HL-60 (cell line): ENCODE results near the gene TMEM128.

ENCODE experiments used
- DNase-seq, 2 experiments: peaks; one replicate each; pipeline ENCODE4 v3.0.0-alpha.2; 2010 to 2020; ENCODE audit warnings: low read depth in 1 of 2, low spot score in 1 of 2
- H3K27ac ChIP-seq: fragments of 250-450 bp; sonication (Bioruptor Pico); replicated peaks from 2 replicates; pipeline ENCODE4 v1.5.1; 2020; ENCODE audit warnings: mild to moderate bottlenecking, moderate library complexity
- H3K27me3 ChIP-seq: fragments of 250-450 bp; sonication (Bioruptor Pico); 2 replicates; pipeline ENCODE4 v1.5.1; 2021; ENCODE audit warnings: mild to moderate bottlenecking, moderate library complexity; ENCODE audit not compliant: insufficient read depth, poor library complexity, severe bottlenecking
- H3K4me3 ChIP-seq: replicated peaks from 2 replicates; pipeline ENCODE4 v1.5.1; 2011; ENCODE audit warnings: mild to moderate bottlenecking, control low read depth, low read length; ENCODE audit not compliant: insufficient read depth
- CTCF ChIP-seq: IDR thresholded peaks from one replicate; pipeline ENCODE4 v1.5.1; 2011; ENCODE audit warnings: low read length, control low read depth, inconsistent platforms; ENCODE audit not compliant: insufficient read depth
- GABPA ChIP-seq: IDR thresholded peaks from 2 replicates; pipeline ENCODE4 v1.6.1; 2012; ENCODE audit warnings: low read depth
- POLR2AphosphoS5 ChIP-seq: IDR thresholded peaks from 2 replicates; pipeline ENCODE4 v1.6.1; 2012; ENCODE audit warnings: low read depth
- SPI1 ChIP-seq: IDR thresholded peaks from 2 replicates; pipeline ENCODE4 v1.6.1; 2012; ENCODE audit warnings: low read depth, mild to moderate bottlenecking, borderline replicate concordance
- TF ChIP-seq, protein P1 (sequence below): IDR thresholded peaks from 2 replicates; pipeline ENCODE4 v1.6.1; 2012; ENCODE audit warnings: low read depth; ENCODE audit not compliant: insufficient replicate concordance

TMEM128 gene

DNA sequence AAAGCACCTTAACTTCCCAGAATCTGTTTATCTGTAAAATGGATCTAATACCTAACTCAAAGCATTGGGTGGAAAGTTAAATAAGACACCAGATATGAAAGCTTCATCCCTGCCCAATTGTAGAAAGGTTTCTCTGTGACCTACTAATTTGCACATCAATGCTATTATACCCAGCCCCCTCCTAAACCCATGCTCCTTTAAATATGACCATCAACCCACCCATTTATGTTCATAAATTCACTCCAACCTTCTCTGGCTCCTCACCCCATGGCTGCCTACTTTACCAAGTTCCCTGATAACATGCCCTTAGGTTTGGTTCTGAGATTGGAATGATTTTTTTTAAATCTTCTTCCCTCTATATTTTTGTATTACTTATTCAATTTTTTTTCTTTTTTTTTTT lies 40.1 kb upstream of the TMEM128 start:
- no peaks in the 10 kb centered on the region for H3K27me3 ChIP-seq
- no peak overlapping the region for H3K27ac ChIP-seq
- no peak for DNase-seq
- TF ChIP-seq, protein P1, sequence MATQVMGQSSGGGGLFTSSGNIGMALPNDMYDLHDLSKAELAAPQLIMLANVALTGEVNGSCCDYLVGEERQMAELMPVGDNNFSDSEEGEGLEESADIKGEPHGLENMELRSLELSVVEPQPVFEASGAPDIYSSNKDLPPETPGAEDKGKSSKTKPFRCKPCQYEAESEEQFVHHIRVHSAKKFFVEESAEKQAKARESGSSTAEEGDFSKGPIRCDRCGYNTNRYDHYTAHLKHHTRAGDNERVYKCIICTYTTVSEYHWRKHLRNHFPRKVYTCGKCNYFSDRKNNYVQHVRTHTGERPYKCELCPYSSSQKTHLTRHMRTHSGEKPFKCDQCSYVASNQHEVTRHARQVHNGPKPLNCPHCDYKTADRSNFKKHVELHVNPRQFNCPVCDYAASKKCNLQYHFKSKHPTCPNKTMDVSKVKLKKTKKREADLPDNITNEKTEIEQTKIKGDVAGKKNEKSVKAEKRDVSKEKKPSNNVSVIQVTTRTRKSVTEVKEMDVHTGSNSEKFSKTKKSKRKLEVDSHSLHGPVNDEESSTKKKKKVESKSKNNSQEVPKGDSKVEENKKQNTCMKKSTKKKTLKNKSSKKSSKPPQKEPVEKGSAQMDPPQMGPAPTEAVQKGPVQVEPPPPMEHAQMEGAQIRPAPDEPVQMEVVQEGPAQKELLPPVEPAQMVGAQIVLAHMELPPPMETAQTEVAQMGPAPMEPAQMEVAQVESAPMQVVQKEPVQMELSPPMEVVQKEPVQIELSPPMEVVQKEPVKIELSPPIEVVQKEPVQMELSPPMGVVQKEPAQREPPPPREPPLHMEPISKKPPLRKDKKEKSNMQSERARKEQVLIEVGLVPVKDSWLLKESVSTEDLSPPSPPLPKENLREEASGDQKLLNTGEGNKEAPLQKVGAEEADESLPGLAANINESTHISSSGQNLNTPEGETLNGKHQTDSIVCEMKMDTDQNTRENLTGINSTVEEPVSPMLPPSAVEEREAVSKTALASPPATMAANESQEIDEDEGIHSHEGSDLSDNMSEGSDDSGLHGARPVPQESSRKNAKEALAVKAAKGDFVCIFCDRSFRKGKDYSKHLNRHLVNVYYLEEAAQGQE: no peak
- TF ChIP-seq GABPA: no peak
- TF ChIP-seq CTCF: no peak
- no peak for TF ChIP-seq SPI1
- TF ChIP-seq POLR2AphosphoS5: no peak
- H3K4me3 ChIP-seq: no peak overlapping the region

DNA sequence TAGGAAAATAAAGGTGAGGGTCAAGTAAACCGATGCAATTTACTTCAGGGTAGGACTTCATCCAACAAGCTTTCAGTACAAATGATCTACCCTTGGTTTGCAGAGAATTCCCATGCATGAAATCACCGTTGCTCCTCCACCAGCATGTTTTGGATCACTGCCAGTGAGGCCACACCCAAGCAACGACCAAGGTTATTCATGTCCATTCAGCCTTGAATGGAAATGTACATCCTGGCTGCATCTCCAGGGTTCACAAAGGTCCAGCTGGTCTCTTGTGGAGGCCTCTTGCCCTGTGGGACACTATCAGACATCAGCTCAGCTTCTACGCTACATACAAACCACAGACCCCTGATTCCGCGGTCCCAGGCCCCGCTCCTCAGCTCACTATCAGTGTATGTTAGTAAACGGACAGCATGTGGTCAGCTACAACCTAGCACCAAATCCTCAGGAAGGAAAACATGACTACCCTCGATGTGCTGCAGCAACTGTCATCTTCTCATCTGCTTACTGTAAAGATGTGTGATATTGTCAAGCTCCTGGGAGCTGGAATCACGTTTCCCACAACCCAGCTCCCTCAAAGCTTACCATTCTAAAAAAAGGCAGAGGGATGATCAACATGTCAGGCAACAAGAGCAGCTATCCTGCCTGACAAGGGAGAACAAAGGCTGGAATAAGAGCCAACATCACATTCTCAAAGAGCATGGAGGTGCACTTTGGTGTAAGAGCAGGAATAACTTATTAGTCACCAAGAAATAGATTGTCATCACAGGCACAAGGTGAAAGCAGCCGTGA lies 37.0 kb upstream of the TMEM128 start:
- TF ChIP-seq GABPA: no peak
- TF ChIP-seq SPI1: no peak
- no peak for TF ChIP-seq CTCF
- TF ChIP-seq, protein P1: no peak
- no peak for TF ChIP-seq POLR2AphosphoS5
- Histone ChIP-seq H3K27me3 (no peaks in the 10 kb centered on the region), H3K27ac (no peak overlapping the region), H3K4me3 (no peak overlapping the region)
- DNase-seq: no peak

DNA sequence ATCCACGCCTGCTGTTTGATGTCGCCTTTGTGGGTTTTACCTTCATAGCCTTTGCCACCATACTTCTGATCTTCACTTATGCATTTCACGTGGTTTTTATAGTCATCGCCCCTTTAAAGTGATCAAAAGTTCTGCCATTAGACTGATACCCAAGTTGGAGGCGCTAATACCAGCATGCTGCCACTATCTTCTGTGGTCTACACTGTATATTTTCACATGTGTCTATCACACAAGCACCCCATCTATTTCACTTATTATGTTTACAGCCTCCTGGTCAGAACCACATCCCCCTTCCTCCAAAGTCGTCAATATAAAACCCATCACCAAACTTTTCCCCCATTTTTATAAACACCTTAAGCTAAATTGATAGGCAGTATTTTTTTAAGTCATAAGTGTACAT lies 33.8 kb upstream of the TMEM128 start:
- Histone ChIP-seq H3K27me3 (no peaks in the 10 kb centered on the region), H3K4me3 (no peak overlapping the region), H3K27ac (no peak overlapping the region)
- TF ChIP-seq SPI1 (no peak), POLR2AphosphoS5 (no peak), GABPA (no peak), CTCF (no peak)
- TF ChIP-seq, protein P1: no peak
- no peak for DNase-seq
